Measurements from ENCODE around the gene HMGXB3. TPM values are rescaled to one million over a fixed set of nuclear protein-coding genes. Genes with fewer than 3 reads are reported as not detected.

HMGXB3 gene
- total RNA-seq, 1 donor from 2014 or later = 23.1 TPM

- Mint-ChIP-seq H3K27me3 (ENCODE audit: insufficient read depth, low read depth) (no peaks in the 10 kb centered on the region), H3K4me1 (no peaks in the 10 kb centered on the region), H3K9me3 (peaks cover 10% of the 10 kb centered on the region), H3K4me3 (no peak overlapping the region), H3K27ac (no peak overlapping the region), H3K36me3 (peaks cover 52% of the 10 kb centered on the region)
- Histone ChIP-seq H3K36me3 (peaks cover 31% of the 10 kb centered on the region), H3F3A (ENCODE audit: low read depth) (no peaks in the 10 kb centered on the region), H3K9ac (no peak overlapping the region), H3K27ac (no peak overlapping the region), H3K79me2 (ENCODE audit: low read depth) (no peaks in the 10 kb centered on the region), H4K20me1 (ENCODE audit: low read depth) (no peaks in the 10 kb centered on the region), H3K9me3 (ENCODE audit: low read depth) (no peaks in the 10 kb centered on the region), H3K4me3 (no peak overlapping the region), H3K27me3 (no peaks in the 10 kb centered on the region), H3K4me2 (no peak overlapping the region), H3K4me1 (no peaks in the 10 kb centered on the region), H2AFZ (replicated peaks) (no peak overlapping the region)
- TF ChIP-seq, protein P1, sequence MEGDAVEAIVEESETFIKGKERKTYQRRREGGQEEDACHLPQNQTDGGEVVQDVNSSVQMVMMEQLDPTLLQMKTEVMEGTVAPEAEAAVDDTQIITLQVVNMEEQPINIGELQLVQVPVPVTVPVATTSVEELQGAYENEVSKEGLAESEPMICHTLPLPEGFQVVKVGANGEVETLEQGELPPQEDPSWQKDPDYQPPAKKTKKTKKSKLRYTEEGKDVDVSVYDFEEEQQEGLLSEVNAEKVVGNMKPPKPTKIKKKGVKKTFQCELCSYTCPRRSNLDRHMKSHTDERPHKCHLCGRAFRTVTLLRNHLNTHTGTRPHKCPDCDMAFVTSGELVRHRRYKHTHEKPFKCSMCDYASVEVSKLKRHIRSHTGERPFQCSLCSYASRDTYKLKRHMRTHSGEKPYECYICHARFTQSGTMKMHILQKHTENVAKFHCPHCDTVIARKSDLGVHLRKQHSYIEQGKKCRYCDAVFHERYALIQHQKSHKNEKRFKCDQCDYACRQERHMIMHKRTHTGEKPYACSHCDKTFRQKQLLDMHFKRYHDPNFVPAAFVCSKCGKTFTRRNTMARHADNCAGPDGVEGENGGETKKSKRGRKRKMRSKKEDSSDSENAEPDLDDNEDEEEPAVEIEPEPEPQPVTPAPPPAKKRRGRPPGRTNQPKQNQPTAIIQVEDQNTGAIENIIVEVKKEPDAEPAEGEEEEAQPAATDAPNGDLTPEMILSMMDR (IDR thresholded peaks at IDR 0.05) = no peak
- TF ChIP-seq EZH2 (IDR thresholded peaks at IDR 0.05) = no peak
- TF ChIP-seq EZH2phosphoT487 (IDR thresholded peaks at IDR 0.05) = no peak
- no peak for DNase-seq (ENCODE audit: low spot score)
These were observed 14.9 kb downstream of the HMGXB3 start for GRCh38 chr5:150015415-150015814.

DNA sequence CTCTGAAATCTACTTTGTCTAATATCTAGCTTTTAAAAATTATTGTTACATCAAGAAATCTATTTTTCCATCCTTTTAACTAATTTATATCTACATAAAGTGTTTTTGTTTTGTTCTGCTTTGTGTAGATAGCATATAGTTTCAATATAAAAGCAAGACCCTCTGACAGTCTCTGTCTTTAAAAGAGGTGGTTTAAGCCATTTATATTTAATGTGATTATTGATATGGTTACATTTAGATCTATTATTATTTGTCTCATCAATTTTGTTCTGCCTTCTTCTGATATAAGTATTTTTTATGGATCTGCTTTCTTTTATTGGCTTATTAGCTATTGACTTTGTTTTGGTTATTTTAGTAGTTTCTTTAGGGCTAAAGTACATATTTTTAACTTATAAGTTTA lies 16.0 kb downstream of the HMGXB3 start:
- peaks cover 31% of the 10 kb centered on the region for H3K36me3 ChIP-seq
- peaks cover 52% of the 10 kb centered on the region for H3K36me3 Mint-ChIP-seq

DNA sequence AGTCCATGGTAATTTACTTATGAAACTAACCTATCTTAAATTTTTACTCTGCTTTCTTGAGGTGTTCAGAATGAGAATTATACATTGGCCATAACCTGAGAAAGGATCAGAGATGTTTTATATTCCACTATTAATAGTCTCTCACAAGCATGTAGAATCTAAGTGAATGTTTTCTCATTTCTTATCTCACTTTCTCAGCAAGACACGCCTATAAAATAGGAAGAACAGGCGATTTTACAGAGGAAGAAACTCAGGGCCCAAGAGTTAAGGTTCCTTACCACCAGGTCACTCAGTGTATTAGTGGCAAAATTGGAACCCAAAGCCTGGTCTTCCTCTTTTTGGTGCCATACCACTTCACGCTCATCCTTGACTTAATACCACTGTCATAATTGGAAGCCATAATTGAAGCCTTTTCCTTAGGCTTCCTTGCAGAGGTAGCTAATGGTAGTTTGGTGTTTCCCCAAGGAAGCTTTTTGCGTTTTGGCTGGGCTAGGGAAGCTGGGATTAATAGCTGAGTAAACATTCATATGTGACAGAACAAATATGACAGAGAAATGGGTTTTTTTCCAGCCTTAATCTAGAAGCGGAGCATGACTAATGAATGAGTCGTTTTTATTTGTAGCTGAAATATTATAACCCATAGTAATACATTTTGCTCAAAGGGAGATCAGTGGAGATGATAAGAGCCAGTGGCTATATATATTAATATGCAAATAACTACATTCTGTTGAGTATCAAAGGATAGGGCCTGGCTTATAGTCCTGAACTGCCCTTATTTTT lies 16.9 kb downstream of the HMGXB3 start:
- Histone ChIP-seq H4K20me1 (ENCODE audit: low read depth) (no peaks in the 10 kb centered on the region), H3K4me3 (no peak overlapping the region), H3K4me1 (no peaks in the 10 kb centered on the region), H3K79me2 (ENCODE audit: low read depth) (no peaks in the 10 kb centered on the region), H3K4me2 (no peak overlapping the region), H3K27ac (no peak overlapping the region), H2AFZ (replicated peaks) (no peak overlapping the region), H3F3A (ENCODE audit: low read depth) (no peaks in the 10 kb centered on the region), H3K36me3 (peaks cover 25% of the 10 kb centered on the region), H3K9ac (no peak overlapping the region), H3K27me3 (no peaks in the 10 kb centered on the region), H3K9me3 (ENCODE audit: low read depth) (no peaks in the 10 kb centered on the region)
- no peak for TF ChIP-seq EZH2phosphoT487 (IDR thresholded peaks at IDR 0.05)
- TF ChIP-seq, protein P1 (IDR thresholded peaks at IDR 0.05) = no peak
- no peak for TF ChIP-seq EZH2 (IDR thresholded peaks at IDR 0.05)
- Mint-ChIP-seq H3K9me3 (peaks cover 10% of the 10 kb centered on the region), H3K4me1 (peaks cover 2% of the 10 kb centered on the region), H3K27ac (no peak overlapping the region), H3K27me3 (ENCODE audit: insufficient read depth, low read depth) (no peaks in the 10 kb centered on the region), H3K36me3 (peaks cover 47% of the 10 kb centered on the region), H3K4me3 (no peak overlapping the region)
- DNase-seq (ENCODE audit: low spot score) = no peak

More for the DNA sequence above, 16.0 kb downstream of the HMGXB3 start:
- Mint-ChIP-seq H3K27me3 (ENCODE audit: insufficient read depth, low read depth) (no peaks in the 10 kb centered on the region), H3K27ac (no peak overlapping the region), H3K4me1 (no peaks in the 10 kb centered on the region), H3K4me3 (no peak overlapping the region), H3K9me3 (peaks cover 10% of the 10 kb centered on the region)
- Histone ChIP-seq H3K9ac (no peak overlapping the region), H3F3A (ENCODE audit: low read depth) (no peaks in the 10 kb centered on the region), H3K4me3 (no peak overlapping the region), H3K79me2 (ENCODE audit: low read depth) (no peaks in the 10 kb centered on the region), H3K27me3 (no peaks in the 10 kb centered on the region), H3K27ac (no peak overlapping the region), H2AFZ (replicated peaks) (no peak overlapping the region), H4K20me1 (ENCODE audit: low read depth) (no peaks in the 10 kb centered on the region), H3K4me2 (no peak overlapping the region), H3K9me3 (ENCODE audit: low read depth) (no peaks in the 10 kb centered on the region), H3K4me1 (no peaks in the 10 kb centered on the region)
- TF ChIP-seq EZH2phosphoT487 (IDR thresholded peaks at IDR 0.05) = no peak
- no peak for TF ChIP-seq EZH2 (IDR thresholded peaks at IDR 0.05)
- TF ChIP-seq, protein P1 (IDR thresholded peaks at IDR 0.05) = no peak
- DNase-seq (ENCODE audit: low spot score) = no peak

All from neural progenitor cell (in vitro differentiated cells).